Adrenal gland (tissue), 5 donors: ENCODE measurements around the gene BTBD16.

Source experiments
- POLR2A ChIP-seq, 2 donors: fragments of 450-650 bp; IDR thresholded peaks; one replicate each; pipeline ENCODE4 v1.6.1; 2017; ENCODE audit warnings: antibody characterized with exemption in 2 of 2, mild to moderate bottlenecking in 2 of 2, moderate library complexity in 1 of 2
- TF ChIP-seq, protein P1 (sequence below), 6 experiments: fragments of 450-650 bp in 4 of 6; fragments of 200-600 bp in 2 of 6; sonication (generic) in 1 of 6; IDR thresholded peaks; 1 replicate in 5 of 6; 2 replicates in 1 of 6; pipeline versions ENCODE4 v1.5.1 to v1.8.0; 2016 to 2021; ENCODE audit warnings: antibody characterized with exemption in 6 of 6, mild to moderate bottlenecking in 2 of 6, moderate library complexity in 1 of 6
- donor health status: DM: no; HTN: no; CAD: no.

DNA sequence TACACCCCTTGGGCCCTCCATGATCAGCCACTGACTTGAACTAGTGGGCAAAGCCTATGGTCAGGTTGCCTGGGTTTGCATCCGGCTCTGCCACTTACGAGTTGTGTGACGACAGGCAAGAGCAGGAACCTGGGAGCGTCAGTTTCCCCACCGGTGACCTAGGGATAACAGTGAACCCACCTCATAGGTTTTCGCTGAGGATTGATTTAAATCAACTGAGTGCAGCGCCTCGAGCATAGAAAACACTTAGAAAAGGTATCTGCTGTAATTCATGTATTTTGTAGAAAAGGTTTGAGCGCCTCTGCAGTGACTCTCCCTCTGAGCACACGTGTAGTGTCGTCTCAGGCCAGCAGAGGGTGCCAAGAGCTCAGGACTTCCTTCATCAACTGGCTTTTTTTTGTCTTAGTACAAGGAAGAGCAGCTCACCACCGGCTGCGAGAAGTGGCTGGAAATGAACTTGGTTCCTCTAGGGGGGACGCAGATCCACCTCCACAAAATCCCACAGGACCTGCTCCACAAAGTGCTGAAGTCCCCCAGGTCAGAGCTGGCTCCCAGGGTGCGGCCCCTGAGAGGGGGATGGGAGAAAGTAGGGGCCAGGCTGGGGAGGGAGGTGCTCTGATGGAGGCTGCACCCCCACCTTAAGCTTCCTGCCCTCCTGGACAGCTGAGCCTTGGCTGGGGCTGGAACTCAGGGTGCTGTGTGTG lies 27.7 kb downstream of the BTBD16 start:
- TF ChIP-seq, protein P1, sequence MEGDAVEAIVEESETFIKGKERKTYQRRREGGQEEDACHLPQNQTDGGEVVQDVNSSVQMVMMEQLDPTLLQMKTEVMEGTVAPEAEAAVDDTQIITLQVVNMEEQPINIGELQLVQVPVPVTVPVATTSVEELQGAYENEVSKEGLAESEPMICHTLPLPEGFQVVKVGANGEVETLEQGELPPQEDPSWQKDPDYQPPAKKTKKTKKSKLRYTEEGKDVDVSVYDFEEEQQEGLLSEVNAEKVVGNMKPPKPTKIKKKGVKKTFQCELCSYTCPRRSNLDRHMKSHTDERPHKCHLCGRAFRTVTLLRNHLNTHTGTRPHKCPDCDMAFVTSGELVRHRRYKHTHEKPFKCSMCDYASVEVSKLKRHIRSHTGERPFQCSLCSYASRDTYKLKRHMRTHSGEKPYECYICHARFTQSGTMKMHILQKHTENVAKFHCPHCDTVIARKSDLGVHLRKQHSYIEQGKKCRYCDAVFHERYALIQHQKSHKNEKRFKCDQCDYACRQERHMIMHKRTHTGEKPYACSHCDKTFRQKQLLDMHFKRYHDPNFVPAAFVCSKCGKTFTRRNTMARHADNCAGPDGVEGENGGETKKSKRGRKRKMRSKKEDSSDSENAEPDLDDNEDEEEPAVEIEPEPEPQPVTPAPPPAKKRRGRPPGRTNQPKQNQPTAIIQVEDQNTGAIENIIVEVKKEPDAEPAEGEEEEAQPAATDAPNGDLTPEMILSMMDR (IDR thresholded peaks at IDR 0.05) = peak; percentile 84 to 96 (median 92)
- no peak for TF ChIP-seq POLR2A (IDR thresholded peaks at IDR 0.05)
